HEK293T (cell line): ENCODE results near the gene KHDC4.
"Not testable (repeated sequence)": the region's sequence is repeated elsewhere in the genome, so short reads cannot be mapped to it uniquely, and the experiment has no call there.

Experiments
- CTCF ChIA-PET: fragments of 350-600 bp; formaldehyde crosslinking; extraction: SDS; loops from one replicate; lab custom pipeline; 2021; ENCODE audit warnings: antibody characterized with exemption, inconsistent platforms; lab: Yijun Ruan, JAX
- POLR2A ChIA-PET: fragments of 350-600 bp; formaldehyde crosslinking; extraction: SDS; loops from one replicate; lab custom pipeline; 2020; ENCODE audit warnings: antibody characterized with exemption, inconsistent platforms; lab: Yijun Ruan, JAX
- DNase-seq: peaks from one replicate; pipeline ENCODE4 v3.0.0; 2012; ENCODE audit warnings: mixed read lengths; ENCODE audit errors: extremely low spot score
- ARNT ChIP-seq: fragments of 450-650 bp; IDR thresholded peaks from 2 replicates; pipeline ENCODE4 v1.6.1; 2017; ENCODE audit warnings: mild to moderate bottlenecking
- BHLHE40 ChIP-seq: fragments of 450-650 bp; IDR thresholded peaks from 2 replicates; pipeline ENCODE4 v1.6.1; 2016; ENCODE audit warnings: mild to moderate bottlenecking, moderate library complexity, borderline replicate concordance
- CTBP1 ChIP-seq: fragments of 450-650 bp; IDR thresholded peaks from 2 replicates; pipeline ENCODE4 v1.6.1; 2016; ENCODE audit warnings: borderline replicate concordance
- ELF4 ChIP-seq: fragments of 450-650 bp; IDR thresholded peaks from 2 replicates; pipeline ENCODE4 v1.6.1; 2017; ENCODE audit warnings: antibody characterized with exemption
- FOXA1 ChIP-seq: fragments of 450-650 bp; IDR thresholded peaks from 2 replicates; pipeline ENCODE4 v1.6.1; 2016; ENCODE audit warnings: mild to moderate bottlenecking
- FOXK2 ChIP-seq: fragments of 450-650 bp; IDR thresholded peaks from 2 replicates; pipeline ENCODE4 v1.6.1; 2016; ENCODE audit warnings: mild to moderate bottlenecking
- FOXM1 ChIP-seq: fragments of 450-650 bp; IDR thresholded peaks from 2 replicates; pipeline ENCODE4 v1.6.1; 2017; ENCODE audit warnings: mild to moderate bottlenecking, borderline replicate concordance
- HDGF ChIP-seq: fragments of 450-650 bp; IDR thresholded peaks from 2 replicates; pipeline ENCODE4 v1.6.1; 2017; ENCODE audit warnings: antibody characterized with exemption, borderline replicate concordance
- L3MBTL2 ChIP-seq: fragments of 450-650 bp; conservative IDR thresholded peaks from 2 replicates; pipeline ENCODE4 v1.6.1; 2016; ENCODE audit warnings: mild to moderate bottlenecking
- LEF1 ChIP-seq: fragments of 450-650 bp; IDR thresholded peaks from 2 replicates; pipeline ENCODE4 v1.6.1; 2017; ENCODE audit warnings: mild to moderate bottlenecking, borderline replicate concordance
- NFRKB ChIP-seq: fragments of 450-650 bp; IDR thresholded peaks from 2 replicates; pipeline ENCODE4 v1.6.1; 2016; ENCODE audit warnings: mild to moderate bottlenecking, moderate library complexity
- PKNOX1 ChIP-seq: fragments of 450-650 bp; IDR thresholded peaks from 2 replicates; pipeline ENCODE4 v1.6.1; 2016
- SP1 ChIP-seq: fragments of 450-650 bp; IDR thresholded peaks from 2 replicates; pipeline ENCODE4 v1.6.1; 2017
- SUZ12 ChIP-seq: fragments of 450-650 bp; IDR thresholded peaks from 2 replicates; pipeline ENCODE4 v1.6.1; 2016; ENCODE audit warnings: mild to moderate bottlenecking
- TARDBP ChIP-seq: fragments of 450-650 bp; IDR thresholded peaks from 2 replicates; pipeline ENCODE4 v1.6.1; 2016
- ZNF384 ChIP-seq: fragments of 450-650 bp; IDR thresholded peaks from 2 replicates; pipeline ENCODE4 v1.6.1; 2016

KHDC4 gene

DNA sequence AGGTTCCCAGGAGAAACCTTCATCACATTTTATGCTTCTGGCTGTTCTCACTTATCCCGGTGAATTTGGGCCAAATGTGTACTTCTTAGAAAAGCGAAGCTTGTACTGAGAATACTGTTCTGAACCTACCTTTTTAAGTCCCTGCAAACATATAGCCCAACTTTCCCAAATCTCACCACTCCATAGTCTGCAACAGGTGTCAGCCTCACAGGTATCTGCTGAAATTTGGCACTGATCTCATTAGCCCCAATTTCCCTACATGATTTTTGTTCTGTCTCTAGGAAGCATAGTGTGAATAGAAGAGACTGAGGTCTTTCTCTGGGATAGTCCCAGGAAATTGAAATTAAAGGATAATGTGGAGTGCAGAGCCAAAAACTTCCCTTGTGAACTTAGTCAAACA, 34.5 kb downstream of the KHDC4 start:
- no peak for DNase-seq
- ChIA-PET POLR2A (interaction anchor here (1.6 kb wide), 1 partner anchor 40 kb away, joined by 5 read pairs; the partner anchor contains the start of gene SYT11), CTCF (interaction anchor here (0.8 to 1.0 kb wide), 2 partner anchors 164 to 167 kb away, joined by 3 to 5 read pairs; no protein-coding TSS in a partner anchor)
- TF ChIP-seq HDGF (no peak), ZNF384 (no peak), LEF1 (no peak), SP1 (no peak)

DNA sequence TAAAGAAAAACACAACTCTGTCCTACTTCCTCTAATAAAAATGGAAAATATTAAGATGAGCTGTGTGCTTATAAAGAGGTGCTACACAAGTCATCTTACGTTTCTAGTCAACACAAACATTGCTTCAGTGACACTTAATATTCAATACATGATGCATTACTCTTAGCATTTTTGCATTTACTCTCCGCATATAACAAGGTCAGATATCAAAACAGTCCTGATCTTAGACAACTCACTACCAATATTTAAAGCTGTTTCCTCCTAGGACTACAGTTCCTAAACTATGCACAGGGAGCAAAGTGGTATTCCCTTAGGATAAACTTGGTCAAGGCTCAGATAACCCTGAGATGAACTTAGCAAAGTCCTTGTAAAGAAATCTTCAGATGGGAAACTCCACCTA, 35.3 kb downstream of the KHDC4 start:
- TF ChIP-seq NFRKB (no peak), FOXK2 (no peak), HDGF (no peak), BHLHE40 (no peak), ARNT (no peak), LEF1 (no peak), L3MBTL2 (no peak), ELF4 (no peak), PKNOX1 (no peak), SP1 (no peak), TARDBP (no peak), ZNF384 (no peak), CTBP1 (no peak), FOXA1 (no peak), SUZ12 (no peak), FOXM1 (no peak)
- CTCF ChIA-PET, result interaction anchor here (0.8 to 1.0 kb wide), 2 partner anchors 165 to 168 kb away, joined by 3 to 5 read pairs; no protein-coding TSS in a partner anchor
- no peak for DNase-seq
- POLR2A ChIA-PET, result interaction anchor here (1.6 kb wide), 1 partner anchor 39 kb away, joined by 5 read pairs; the partner anchor contains the start of gene SYT11

- no peak for DNase-seq
- TF ChIP-seq SP1, result no peak
- no peak for TF ChIP-seq NFRKB
- TF ChIP-seq SUZ12, result no peak
- TF ChIP-seq FOXM1, result no peak
- TF ChIP-seq PKNOX1, result no peak
- TF ChIP-seq FOXK2, result no peak
- ChIA-PET POLR2A (no interaction called here), CTCF (no interaction called here)
Measured at GRCh38 chr1:155897746-155898145, 36.5 kb downstream of the KHDC4 start.

DNA sequence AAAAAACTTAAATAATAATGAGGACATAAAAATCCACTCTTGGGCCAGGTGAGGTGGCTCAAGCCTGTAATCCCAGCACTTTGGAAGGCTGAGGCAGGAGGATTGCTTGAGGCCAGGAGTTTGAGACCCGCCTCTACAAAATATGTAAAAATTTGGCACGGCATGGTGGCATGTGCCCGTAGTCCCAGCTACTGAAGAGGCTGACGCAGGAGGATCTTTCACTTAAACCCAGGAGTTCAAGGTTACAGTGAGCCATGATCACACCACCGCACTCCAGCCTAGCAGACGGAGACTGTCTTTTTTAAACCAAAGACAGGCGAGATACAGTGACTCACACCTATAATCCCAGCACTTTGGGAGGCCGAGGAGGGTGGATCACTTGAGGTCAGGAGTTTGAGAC, 37.7 kb downstream of the KHDC4 start:
- CTCF ChIA-PET, DNase-seq, POLR2A ChIA-PET: not testable (repeated sequence)

DNA sequence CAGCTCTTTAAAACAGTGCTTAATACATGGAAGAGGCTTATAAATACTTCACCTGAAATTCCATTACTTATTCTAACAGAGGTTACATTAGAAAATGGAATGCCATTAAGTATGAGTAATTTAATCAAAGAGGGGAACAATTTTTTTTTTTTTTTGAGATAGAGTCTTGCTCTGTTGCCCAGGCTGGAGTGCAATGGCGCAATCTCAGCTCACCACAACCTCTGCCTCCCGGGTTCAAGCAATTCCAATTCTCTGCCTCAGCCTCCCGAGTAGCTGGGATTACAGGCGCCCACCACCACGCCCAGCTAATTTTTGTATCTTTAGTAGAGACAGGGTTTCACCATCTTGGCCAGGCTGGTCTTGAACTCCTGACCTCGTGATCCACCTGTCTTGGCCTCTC, 38.6 kb downstream of the KHDC4 start:
- not testable (repeated sequence) for DNase-seq
- ChIA-PET POLR2A (interaction anchor here (0.6 to 0.7 kb wide), 2 partner anchors 45 to 64 kb away, joined by 3 to 5 read pairs; no protein-coding TSS in a partner anchor), CTCF (interaction anchor here (0.7 kb wide), 3 partner anchors 8 to 571 kb away, joined by 3 to 7 read pairs (median 4); no protein-coding TSS in a partner anchor)

GRCh38 chr1:155893389-155894142, 40.6 kb downstream of the KHDC4 start:
- CTCF ChIA-PET, result interaction anchor here (0.7 kb wide), 2 partner anchors 35 to 272 kb away, joined by 3 to 4 read pairs; no protein-coding TSS in a partner anchor
- DNase-seq, result no peak
- POLR2A ChIA-PET, result interaction anchor here (1.1 to 1.9 kb wide), 3 partner anchors 15 to 34 kb away, joined by 3 to 8 read pairs (median 3); partner anchors contain the start of gene SYT11
- TF ChIP-seq PKNOX1, result no peak

- ChIA-PET CTCF (interaction anchor here (0.7 kb wide), 1 partner anchor 34 kb away, joined by 4 read pairs; no protein-coding TSS in a partner anchor), POLR2A (interaction anchor here (1.0 to 1.9 kb wide), 3 partner anchors 10 to 33 kb away, joined by 3 to 8 read pairs (median 3); partner anchors contain the start of gene SYT11)
- no peak for TF ChIP-seq LEF1
- no peak for TF ChIP-seq BHLHE40
- TF ChIP-seq FOXM1, result no peak
- no peak for DNase-seq
Measured at GRCh38 chr1:155892796-155893195, 41.4 kb downstream of the KHDC4 start.
